OCI-LY1 (cell line): ENCODE measurements around the gene CFAP99.
"Not testable (repeated sequence)": the region's sequence is repeated elsewhere in the genome, so short reads cannot be mapped to it uniquely, and the experiment has no call there.

Experiments used
- EZH2 ChIP-seq: fragments of 200-600 bp; sonication (generic), shearing (Covaris generic); IDR thresholded peaks from 2 replicates; pipeline ENCODE4 v1.8.0; 2017; ENCODE audit warnings: borderline replicate concordance, mixed run types, mild to moderate bottlenecking, antibody characterized with exemption, low read length, moderate library complexity, mixed read lengths
- TF ChIP-seq, protein P1 (sequence below): fragments of 200-600 bp; sonication (generic), shearing (Covaris generic); IDR thresholded peaks from 2 replicates; pipeline ENCODE4 v1.5.1; 2017; ENCODE audit warnings: mild to moderate bottlenecking, antibody characterized with exemption, low read length, moderate library complexity, mixed read lengths

DNA sequence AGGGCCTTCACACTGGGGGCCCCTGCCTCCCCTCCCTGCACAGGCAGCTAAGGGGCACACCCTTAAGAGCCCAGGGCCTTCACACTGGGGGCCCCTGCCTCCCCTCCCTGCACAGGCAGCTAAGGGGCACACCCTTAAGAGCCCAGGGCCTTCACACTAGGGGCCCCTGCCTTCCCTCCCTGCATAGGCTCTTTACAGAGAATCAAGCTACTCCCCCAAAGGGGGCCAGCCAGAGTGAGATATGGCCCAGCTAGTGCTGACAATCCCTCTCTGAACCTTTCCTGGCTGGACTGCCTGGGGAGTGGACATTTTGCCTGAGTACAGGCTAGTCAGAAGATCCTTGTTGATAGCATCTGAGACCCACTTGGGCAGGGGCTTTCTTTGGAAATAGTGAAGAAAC, 46.8 kb downstream of the CFAP99 start:
- TF ChIP-seq, protein P1, sequence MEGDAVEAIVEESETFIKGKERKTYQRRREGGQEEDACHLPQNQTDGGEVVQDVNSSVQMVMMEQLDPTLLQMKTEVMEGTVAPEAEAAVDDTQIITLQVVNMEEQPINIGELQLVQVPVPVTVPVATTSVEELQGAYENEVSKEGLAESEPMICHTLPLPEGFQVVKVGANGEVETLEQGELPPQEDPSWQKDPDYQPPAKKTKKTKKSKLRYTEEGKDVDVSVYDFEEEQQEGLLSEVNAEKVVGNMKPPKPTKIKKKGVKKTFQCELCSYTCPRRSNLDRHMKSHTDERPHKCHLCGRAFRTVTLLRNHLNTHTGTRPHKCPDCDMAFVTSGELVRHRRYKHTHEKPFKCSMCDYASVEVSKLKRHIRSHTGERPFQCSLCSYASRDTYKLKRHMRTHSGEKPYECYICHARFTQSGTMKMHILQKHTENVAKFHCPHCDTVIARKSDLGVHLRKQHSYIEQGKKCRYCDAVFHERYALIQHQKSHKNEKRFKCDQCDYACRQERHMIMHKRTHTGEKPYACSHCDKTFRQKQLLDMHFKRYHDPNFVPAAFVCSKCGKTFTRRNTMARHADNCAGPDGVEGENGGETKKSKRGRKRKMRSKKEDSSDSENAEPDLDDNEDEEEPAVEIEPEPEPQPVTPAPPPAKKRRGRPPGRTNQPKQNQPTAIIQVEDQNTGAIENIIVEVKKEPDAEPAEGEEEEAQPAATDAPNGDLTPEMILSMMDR, result not testable (repeated sequence)
- not testable (repeated sequence) for TF ChIP-seq EZH2
